ENCODE data around the gene SEC22A.

The SEC22A gene

GRCh38 chr3:123302961-123303360, 101.2 kb downstream of the SEC22A start:
- no peak for DNase-seq (ENCODE audit: low read depth in 2 of 2)

GRCh38 chr3:123303976-123304560, 102.3 kb downstream of the SEC22A start:
- DNase-seq (ENCODE audit: low read depth in 2 of 2): no peak

GRCh38 chr3:123305192-123305591, 103.4 kb downstream of the SEC22A start:
- DNase-seq (ENCODE audit: low read depth in 2 of 2): no peak

- no peak for DNase-seq (ENCODE audit: low read depth in 2 of 2)
These were observed 105.3 kb downstream of the SEC22A start for GRCh38 chr3:123307064-123307463.

GRCh38 chr3:123310186-123310585, 108.4 kb downstream of the SEC22A start:
- no peak for DNase-seq (ENCODE audit: low read depth in 2 of 2)

- no peak for DNase-seq (ENCODE audit: low read depth in 2 of 2)
These were observed 109.0 kb downstream of the SEC22A start for GRCh38 chr3:123310741-123311140.

- no peak for DNase-seq (ENCODE audit: low read depth in 2 of 2)
These were observed 109.5 kb downstream of the SEC22A start for GRCh38 chr3:123311201-123311600.

- DNase-seq (ENCODE audit: low read depth in 2 of 2): no peak
These were observed 110.9 kb downstream of the SEC22A start for GRCh38 chr3:123312331-123313265.

GRCh38 chr3:123313889-123314288, 112.1 kb downstream of the SEC22A start:
- no peak for DNase-seq (ENCODE audit: low read depth in 2 of 2)

- no peak for DNase-seq (ENCODE audit: low read depth in 2 of 2)
These were observed 112.9 kb downstream of the SEC22A start for GRCh38 chr3:123314359-123315270.

- DNase-seq (ENCODE audit: low read depth in 2 of 2): no peak
These were observed 113.5 kb downstream of the SEC22A start for GRCh38 chr3:123315271-123315595.

- DNase-seq (ENCODE audit: low read depth in 2 of 2): no peak
These were observed 116.0 kb downstream of the SEC22A start for GRCh38 chr3:123317716-123318115.

- DNase-seq (ENCODE audit: low read depth in 2 of 2): no peak
These were observed 116.6 kb downstream of the SEC22A start for GRCh38 chr3:123318374-123318773.

- DNase-seq (ENCODE audit: low read depth in 2 of 2): no peak
These were observed 118.0 kb downstream of the SEC22A start for GRCh38 chr3:123319760-123320159.

- no peak for DNase-seq (ENCODE audit: low read depth in 2 of 2)
These were observed 118.5 kb downstream of the SEC22A start for GRCh38 chr3:123320221-123320620.

- no peak for DNase-seq (ENCODE audit: low read depth in 2 of 2)
These were observed 120.1 kb downstream of the SEC22A start for GRCh38 chr3:123321806-123322205.

- no peak for DNase-seq (ENCODE audit: low read depth in 2 of 2)
These were observed 121.1 kb downstream of the SEC22A start for GRCh38 chr3:123322866-123323265.

Data from fibroblast of skin of left biceps (primary cell).